HG03139 (cell line): ENCODE measurements around the gene BRD3.

Source experiments
- ATAC-seq: cut with Tn5 transposase; IDR thresholded peaks from one replicate; pipeline ENCODE4 v1.9.1; 2021; ENCODE audit not compliant: unreplicated experiment

The BRD3 gene

GRCh38 chr9:134039386-134040175, 28.2 kb downstream of the BRD3 start:
- no peak for ATAC-seq

GRCh38 chr9:134037641-134038040, 30.2 kb downstream of the BRD3 start:
- ATAC-seq, result no peak

GRCh38 chr9:134036130-134036529, 31.7 kb downstream of the BRD3 start:
- ATAC-seq, result no peak

GRCh38 chr9:134035041-134036039, 32.5 kb downstream of the BRD3 start:
- no peak for ATAC-seq

- no peak for ATAC-seq
These were observed 33.4 kb downstream of the BRD3 start for GRCh38 chr9:134034215-134035040.

- ATAC-seq, result no peak
These were observed 34.2 kb downstream of the BRD3 start for GRCh38 chr9:134033516-134034214.

GRCh38 chr9:134032456-134033222, 35.2 kb downstream of the BRD3 start:
- ATAC-seq, result no peak

- ATAC-seq, result no peak
These were observed 36.0 kb downstream of the BRD3 start for GRCh38 chr9:134031783-134032182.

GRCh38 chr9:134030821-134031470, 36.9 kb downstream of the BRD3 start:
- ATAC-seq, result no peak

- no peak for ATAC-seq
These were observed 38.3 kb downstream of the BRD3 start for GRCh38 chr9:134029248-134030226.

GRCh38 chr9:134028575-134029247, 39.1 kb downstream of the BRD3 start:
- ATAC-seq, result no peak

GRCh38 chr9:134028076-134028475, 39.8 kb downstream of the BRD3 start:
- ATAC-seq, result no peak

- no peak for ATAC-seq
These were observed 40.3 kb downstream of the BRD3 start for GRCh38 chr9:134027561-134027960.

- no peak for ATAC-seq
These were observed 40.8 kb downstream of the BRD3 start for GRCh38 chr9:134026981-134027380.

- no peak for ATAC-seq
These were observed 41.2 kb downstream of the BRD3 start for GRCh38 chr9:134026581-134026980.

- peak; percentile 20 for ATAC-seq
These were observed 42.0 kb downstream of the BRD3 start for GRCh38 chr9:134025606-134026541.
